Mucosa of descending colon (tissue), 3 donors: ENCODE results near the gene APBB2. TPM values are rescaled to one million over a fixed set of nuclear protein-coding genes. Genes with fewer than 3 reads are reported as not detected.
A peak's percentile ranks its signal among the peaks of the same experiment; 100 is the strongest.

Source experiments
- ATAC-seq: fragments of 200-7000 bp; cut with Tn5 transposase; one replicate; pipeline ENCODE4 v1.9.1; 2020; ENCODE audit warnings: mild to moderate bottlenecking, moderate library complexity
- DNase-seq, 3 donors: peaks; one replicate each; pipeline ENCODE4 v3.0.0-alpha.2; 2020
- H3K36me3 ChIP-seq: fragments of 200-600 bp; one replicate; pipeline ENCODE4 v1.8.0; 2021; ENCODE audit warnings: low read depth, mild to moderate bottlenecking
- H3K4me1 ChIP-seq: fragments of 200-600 bp; one replicate; pipeline ENCODE4 v1.8.0; 2021; ENCODE audit warnings: low read depth, mild to moderate bottlenecking
- H3K4me3 ChIP-seq: fragments of 200-600 bp; one replicate; pipeline ENCODE4 v1.8.0; 2021; ENCODE audit warnings: mild to moderate bottlenecking
- H3K9me3 ChIP-seq: fragments of 200-600 bp; one replicate; pipeline ENCODE4 v1.8.0; 2021; ENCODE audit warnings: mild to moderate bottlenecking
- CTCF ChIP-seq: fragments of 200-600 bp; IDR thresholded peaks from one replicate; pipeline ENCODE4 v1.8.0; 2022; ENCODE audit warnings: antibody characterized with exemption, mild to moderate bottlenecking
- intact Hi-C, 2 donors: fragments of 100-400 bp; cut with DNase I in 1 of 2; cut with micrococcal nuclease in 1 of 2; formaldehyde crosslinking; loops; one replicate each; pipeline versions ENCODE4 v1.11.0 to v1.11.1; 2022; cut with DNase I, micrococcal nuclease
- total RNA-seq, 3 donors: library from RNA; stranded (reverse); fragmentation: NEBNext Ultra II Directional in 2 of 3; extraction: Animal tissue kit (Norgen Biotek cat#: 25700) in 2 of 3; gene quantifications; one replicate each; pipeline versions ENCODE4 v1.2.1 to v1.2.4, GENCODE V29; 2021 to 2023
- donor health status: DM: no; HTN: no; CAD: no; lungs with moderate emphysema.
- donor health status: DM: no; HTN: no; CAD: no.
- donor health status: DM: no; HTN: yes; CAD: no.

The APBB2 gene
- total RNA-seq, 3 donors from 2014 or later = 26.3 to 68.3 (median 29.6) TPM

- peak; percentile 34 for ATAC-seq
- Histone ChIP-seq H3K36me3 (no peaks in the 10 kb centered on the region), H3K9me3 (no peaks in the 10 kb centered on the region), H3K4me3 (no peak overlapping the region), H3K4me1 (peaks cover 14% of the 10 kb centered on the region)
- DNase-seq = no peak
- intact Hi-C loops = no loop called here
- no peak for TF ChIP-seq CTCF
Observed at GRCh38 chr4:41136456-41136855, 77.9 kb downstream of the APBB2 start.

- TF ChIP-seq CTCF = no peak
- peaks cover 14% of the 10 kb centered on the region for H3K4me1 ChIP-seq
- DNase-seq (no peak), ATAC-seq (peak; percentile 72)
- no peaks in the 10 kb centered on the region for H3K9me3 ChIP-seq
- intact Hi-C loops = no loop called here
- H3K4me3 ChIP-seq = no peak overlapping the region
- no peaks in the 10 kb centered on the region for H3K36me3 ChIP-seq
Observed at GRCh38 chr4:41135801-41136200, 78.5 kb downstream of the APBB2 start.

GRCh38 chr4:41134581-41134980, 79.8 kb downstream of the APBB2 start:
- intact Hi-C loops = no loop called here
- no peak for TF ChIP-seq CTCF
- Histone ChIP-seq H3K4me1 (peaks cover 14% of the 10 kb centered on the region), H3K36me3 (no peaks in the 10 kb centered on the region), H3K4me3 (no peak overlapping the region), H3K9me3 (no peaks in the 10 kb centered on the region)
- ATAC-seq = peak; percentile 50
- DNase-seq = peak in 1 of 3 donors; percentile 21

GRCh38 chr4:41133454-41134018, 80.8 kb downstream of the APBB2 start:
- no peak for DNase-seq
- Histone ChIP-seq H3K4me3 (no peak overlapping the region), H3K36me3 (no peaks in the 10 kb centered on the region), H3K9me3 (no peaks in the 10 kb centered on the region), H3K4me1 (peaks cover 14% of the 10 kb centered on the region)
- no peak for TF ChIP-seq CTCF
- ATAC-seq = peak; percentile 31
- intact Hi-C loops = no loop called here

GRCh38 chr4:41132055-41132683, 82.2 kb downstream of the APBB2 start:
- no peak overlapping the region for H3K4me3 ChIP-seq
- intact Hi-C loops = no loop called here
- no peaks in the 10 kb centered on the region for H3K36me3 ChIP-seq
- ATAC-seq (peak; percentile 84), DNase-seq (peak in 1 of 3 donors; percentile 53)
- H3K9me3 ChIP-seq = no peaks in the 10 kb centered on the region
- no peak for TF ChIP-seq CTCF
- peaks cover 14% of the 10 kb centered on the region for H3K4me1 ChIP-seq
